Body of pancreas (tissue), 4 donors: ENCODE data around the gene CNTNAP5.

Experiments
- POLR2A ChIP-seq, 3 donors: fragments of 450-650 bp; IDR thresholded peaks; one replicate each; pipeline ENCODE4 v1.6.1; 2016; ENCODE audit warnings: antibody characterized with exemption in 3 of 3, mild to moderate bottlenecking in 2 of 3
- TF ChIP-seq, protein P1 (sequence below), 7 experiments: fragments of 450-650 bp in 4 of 7; fragments of 200-600 bp in 3 of 7; sonication (generic) in 3 of 7; IDR thresholded peaks; one replicate each; pipeline ENCODE4 v1.5.1; 2016 to 2019; ENCODE audit warnings: antibody characterized with exemption in 7 of 7

DNA sequence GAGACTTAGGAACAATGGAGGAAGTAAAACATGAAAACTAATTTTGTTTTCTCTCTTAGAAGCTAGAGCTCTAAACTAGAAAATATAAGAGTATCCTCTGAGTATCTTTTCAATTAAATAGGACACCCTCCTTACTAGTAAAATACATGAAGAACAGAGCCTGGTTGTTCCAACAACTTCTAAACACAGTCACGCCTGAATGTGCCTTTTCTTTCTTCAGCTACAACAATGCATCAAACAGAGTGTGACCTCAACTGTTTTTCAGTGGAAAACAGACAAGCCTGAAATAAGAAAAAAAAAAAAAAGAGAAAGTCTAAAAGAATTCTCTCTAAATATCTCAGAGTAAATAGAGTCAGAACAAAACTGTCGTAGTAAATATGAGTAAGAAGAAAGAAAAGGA lies 928.8 kb downstream of the CNTNAP5 start:
- no peak for TF ChIP-seq POLR2A (IDR thresholded peaks at IDR 0.05)
- TF ChIP-seq, protein P1, sequence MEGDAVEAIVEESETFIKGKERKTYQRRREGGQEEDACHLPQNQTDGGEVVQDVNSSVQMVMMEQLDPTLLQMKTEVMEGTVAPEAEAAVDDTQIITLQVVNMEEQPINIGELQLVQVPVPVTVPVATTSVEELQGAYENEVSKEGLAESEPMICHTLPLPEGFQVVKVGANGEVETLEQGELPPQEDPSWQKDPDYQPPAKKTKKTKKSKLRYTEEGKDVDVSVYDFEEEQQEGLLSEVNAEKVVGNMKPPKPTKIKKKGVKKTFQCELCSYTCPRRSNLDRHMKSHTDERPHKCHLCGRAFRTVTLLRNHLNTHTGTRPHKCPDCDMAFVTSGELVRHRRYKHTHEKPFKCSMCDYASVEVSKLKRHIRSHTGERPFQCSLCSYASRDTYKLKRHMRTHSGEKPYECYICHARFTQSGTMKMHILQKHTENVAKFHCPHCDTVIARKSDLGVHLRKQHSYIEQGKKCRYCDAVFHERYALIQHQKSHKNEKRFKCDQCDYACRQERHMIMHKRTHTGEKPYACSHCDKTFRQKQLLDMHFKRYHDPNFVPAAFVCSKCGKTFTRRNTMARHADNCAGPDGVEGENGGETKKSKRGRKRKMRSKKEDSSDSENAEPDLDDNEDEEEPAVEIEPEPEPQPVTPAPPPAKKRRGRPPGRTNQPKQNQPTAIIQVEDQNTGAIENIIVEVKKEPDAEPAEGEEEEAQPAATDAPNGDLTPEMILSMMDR (IDR thresholded peaks at IDR 0.05), result no peak
